EL (cell line): ENCODE data around the gene AQP12A.

Source experiments
- DNase-seq: peaks from one replicate; pipeline ENCODE4 v3.0.0-alpha.2; 2016

The AQP12A gene

DNA sequence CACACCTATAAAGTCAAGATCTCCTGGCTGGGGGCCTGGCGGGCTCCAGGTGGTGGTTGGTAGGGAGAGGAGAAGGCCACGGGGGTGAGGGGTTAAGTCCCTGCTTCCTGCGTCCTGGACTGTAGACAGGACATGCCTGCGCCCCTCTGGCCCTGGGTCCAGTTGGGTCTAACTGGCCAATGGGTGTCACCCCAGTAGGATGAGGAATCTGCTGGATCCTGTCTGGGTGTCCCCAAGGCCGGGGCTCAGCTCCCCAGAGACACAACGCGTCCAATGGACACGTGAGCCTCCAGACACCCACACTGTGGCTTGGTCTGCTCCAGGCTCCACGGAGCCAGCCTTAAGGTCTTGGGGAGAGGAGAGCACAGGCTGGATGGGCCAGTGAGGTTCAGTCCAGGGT lies 19.6 kb downstream of the AQP12A start:
- no peak for DNase-seq

DNA sequence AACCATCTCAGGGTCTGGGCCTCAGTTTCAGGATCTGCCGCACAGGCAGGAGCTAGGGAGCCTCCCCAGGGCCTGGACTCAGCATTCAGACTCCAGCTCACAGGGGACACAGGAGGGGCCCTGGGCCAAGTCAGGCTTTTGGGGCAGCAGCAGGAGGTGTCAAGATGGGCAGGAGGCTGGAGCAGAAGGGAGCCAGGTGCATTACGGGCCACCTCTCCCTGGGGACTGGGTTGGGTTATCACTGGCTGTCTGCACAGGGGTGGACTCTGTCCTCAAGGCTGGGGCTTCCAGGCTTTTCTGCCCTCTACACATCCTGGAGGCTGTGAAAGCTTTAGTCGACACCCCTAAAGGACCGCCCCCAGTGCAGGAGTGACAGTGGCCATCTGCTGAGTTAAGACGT lies 20.0 kb downstream of the AQP12A start:
- DNase-seq, result no peak

DNA sequence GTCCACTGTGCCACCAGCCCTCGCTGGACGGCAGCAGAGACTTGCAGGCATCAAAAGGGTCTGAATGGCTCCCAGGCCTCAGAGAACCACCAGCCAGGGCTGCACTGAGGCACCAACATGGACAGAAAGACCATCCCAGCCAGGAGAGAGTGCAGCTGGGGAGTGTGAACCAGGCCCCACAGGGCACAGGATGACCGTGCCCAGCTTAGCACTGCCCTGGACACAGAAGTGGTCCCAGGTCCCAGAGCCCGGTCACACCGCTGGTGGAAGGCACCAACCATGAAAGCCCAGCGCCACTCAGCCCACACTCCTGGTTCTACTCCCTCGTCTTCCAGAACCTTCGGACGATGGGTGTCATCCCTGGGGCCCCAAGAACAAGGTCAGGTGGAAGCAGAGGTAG lies 20.5 kb downstream of the AQP12A start:
- no peak for DNase-seq

DNA sequence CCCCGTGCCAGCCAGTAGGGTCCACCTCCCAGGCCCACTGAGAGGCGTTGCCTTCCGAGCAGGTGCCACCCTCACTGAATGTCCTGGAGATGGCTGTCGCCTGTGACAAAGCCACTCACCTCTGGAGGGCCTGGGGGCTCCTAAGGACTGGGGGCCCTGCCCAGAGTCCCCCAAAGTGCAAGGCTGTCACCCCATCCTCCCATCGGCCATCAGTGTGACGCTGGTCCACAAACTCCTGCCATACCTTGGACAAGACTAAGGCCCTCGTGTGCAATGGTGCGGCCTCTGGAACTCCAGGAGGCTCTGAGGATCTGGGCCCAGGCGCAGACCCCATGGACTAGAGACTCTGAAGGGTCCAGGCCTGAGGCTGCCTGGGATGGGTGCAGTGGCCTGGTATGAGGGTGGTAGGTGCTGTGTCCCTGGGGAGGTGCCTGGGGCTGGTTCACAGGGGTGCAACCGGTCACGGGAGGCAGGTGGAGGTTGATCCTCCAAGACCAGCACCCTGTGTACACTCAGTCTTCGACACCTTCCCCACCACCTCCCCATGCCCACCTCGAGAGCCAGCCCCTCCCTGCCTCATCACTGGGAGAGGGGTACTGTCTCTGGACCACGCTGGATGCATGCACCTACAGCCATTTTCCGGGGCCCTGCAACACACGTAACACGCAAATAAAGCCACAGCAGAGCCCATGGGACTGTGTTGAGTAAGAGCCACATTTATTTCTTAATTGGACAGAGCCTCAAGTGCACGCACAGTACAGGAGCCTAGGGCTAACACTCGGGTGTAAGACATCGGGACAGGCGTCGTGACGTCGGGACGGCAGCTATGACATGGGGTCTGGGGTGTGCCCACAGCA lies 21.6 kb downstream of the AQP12A start:
- DNase-seq, result no peak

GRCh38 chr2:240713928-240714746 lies 22.5 kb downstream of the AQP12A start:
- no peak for DNase-seq

- DNase-seq, result no peak
Observed at GRCh38 chr2:240714747-240715725, 23.4 kb downstream of the AQP12A start.

DNA sequence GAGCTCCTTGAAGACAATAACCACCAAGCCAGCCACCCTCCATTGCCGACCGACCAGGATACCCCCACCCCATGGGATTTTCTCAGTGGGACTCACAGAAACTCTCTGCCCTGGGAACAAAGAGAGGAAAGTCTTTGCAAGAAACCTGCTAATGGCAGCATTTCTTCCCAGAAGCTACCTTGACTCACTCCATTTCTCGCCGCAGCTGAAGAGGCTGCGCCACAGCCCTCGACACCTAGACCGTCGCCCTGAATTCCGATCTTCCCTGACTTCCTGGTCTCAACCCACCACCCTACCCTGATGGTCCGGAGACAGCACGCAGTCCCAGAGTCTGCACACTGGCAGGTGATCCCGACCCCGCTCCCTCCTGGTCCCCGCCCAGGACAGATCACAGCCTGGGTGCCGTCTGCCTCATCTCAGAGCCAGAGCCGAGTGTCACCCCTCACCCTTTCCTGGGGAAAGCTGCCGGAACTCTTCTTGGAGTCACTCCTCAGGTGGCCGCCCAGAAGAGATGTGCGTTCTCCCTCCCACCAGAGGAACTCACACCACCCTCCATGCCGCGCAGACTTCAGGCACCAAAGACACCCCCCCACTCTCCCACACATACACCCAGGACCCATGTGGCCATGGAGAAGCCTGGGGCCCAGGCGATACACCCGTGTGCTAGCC lies 24.6 kb downstream of the AQP12A start:
- no peak for DNase-seq

- no peak for DNase-seq
Observed at GRCh38 chr2:240717181-240717641, 25.5 kb downstream of the AQP12A start.

- no peak for DNase-seq
Observed at GRCh38 chr2:240717681-240718581, 26.3 kb downstream of the AQP12A start.

DNA sequence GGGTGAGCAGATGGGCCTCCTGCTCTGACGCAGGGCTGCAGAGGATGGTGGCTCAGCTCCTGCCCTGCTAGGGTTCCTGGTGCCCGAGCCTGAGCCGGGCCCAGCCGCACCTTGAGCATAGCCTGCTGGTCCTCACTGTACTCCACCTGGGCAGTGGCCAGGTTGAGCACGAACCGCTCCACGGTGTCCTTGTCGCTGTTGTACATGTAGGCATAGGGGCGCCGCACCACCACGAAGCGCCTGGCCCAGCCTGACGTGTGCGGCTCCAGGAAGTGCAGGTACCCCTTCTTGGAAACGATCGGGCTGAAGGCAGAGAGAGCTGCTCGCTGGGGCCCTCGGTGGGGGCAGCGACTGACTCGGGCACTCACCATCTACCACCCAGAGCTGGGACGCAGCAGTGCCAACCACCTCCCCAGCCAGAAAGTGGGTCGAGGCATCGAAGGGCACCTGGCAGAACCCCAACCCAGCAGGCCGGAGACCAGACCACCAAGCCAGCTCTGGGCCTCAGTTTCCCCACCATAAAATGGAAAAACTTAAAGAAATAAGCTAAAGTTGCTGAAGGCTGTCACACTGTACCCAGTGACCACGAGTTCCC lies 27.3 kb downstream of the AQP12A start:
- DNase-seq, result no peak

DNA sequence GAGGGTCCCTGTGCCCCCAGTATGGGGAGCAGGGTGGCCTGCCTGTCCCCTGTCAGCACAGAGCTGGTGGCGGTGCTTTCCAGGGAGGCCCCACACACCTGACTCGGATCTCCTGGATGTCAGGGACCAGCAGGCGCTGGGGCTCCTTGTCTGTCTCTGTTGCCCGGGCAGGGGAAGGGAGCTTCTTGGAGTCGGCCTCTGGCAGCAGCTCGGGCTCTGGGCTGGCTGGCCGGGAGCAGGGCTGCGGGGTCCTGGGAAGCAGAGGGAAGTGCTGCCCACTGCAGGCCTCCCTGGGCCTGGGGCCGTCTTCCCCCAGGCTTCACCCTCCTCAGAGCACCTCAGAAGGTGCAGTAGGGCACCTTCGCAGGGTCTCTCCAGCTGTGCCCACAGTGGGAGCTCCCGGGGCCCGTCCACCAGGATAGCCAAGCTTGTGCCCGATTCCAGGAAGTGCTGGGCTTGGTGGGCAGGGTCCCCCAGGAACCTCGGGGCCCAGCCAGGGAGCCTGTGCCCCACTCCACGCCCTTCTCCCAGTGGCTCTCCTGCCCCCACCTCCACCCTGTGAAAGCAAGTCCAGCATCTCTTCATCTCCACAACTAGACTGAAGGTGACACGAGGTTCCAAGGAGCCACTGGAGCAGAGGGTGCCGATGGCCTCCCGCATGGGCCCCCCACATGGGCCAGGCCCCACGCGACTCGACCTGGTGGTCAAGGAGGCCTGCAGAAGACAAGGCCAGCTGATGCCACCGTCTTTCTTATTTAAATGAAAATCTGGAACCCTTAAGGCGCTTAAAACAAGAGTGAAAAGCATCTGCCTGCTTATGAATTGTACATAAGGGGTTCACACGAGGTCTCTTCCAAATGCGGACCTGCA lies 28.2 kb downstream of the AQP12A start:
- DNase-seq, result no peak

DNA sequence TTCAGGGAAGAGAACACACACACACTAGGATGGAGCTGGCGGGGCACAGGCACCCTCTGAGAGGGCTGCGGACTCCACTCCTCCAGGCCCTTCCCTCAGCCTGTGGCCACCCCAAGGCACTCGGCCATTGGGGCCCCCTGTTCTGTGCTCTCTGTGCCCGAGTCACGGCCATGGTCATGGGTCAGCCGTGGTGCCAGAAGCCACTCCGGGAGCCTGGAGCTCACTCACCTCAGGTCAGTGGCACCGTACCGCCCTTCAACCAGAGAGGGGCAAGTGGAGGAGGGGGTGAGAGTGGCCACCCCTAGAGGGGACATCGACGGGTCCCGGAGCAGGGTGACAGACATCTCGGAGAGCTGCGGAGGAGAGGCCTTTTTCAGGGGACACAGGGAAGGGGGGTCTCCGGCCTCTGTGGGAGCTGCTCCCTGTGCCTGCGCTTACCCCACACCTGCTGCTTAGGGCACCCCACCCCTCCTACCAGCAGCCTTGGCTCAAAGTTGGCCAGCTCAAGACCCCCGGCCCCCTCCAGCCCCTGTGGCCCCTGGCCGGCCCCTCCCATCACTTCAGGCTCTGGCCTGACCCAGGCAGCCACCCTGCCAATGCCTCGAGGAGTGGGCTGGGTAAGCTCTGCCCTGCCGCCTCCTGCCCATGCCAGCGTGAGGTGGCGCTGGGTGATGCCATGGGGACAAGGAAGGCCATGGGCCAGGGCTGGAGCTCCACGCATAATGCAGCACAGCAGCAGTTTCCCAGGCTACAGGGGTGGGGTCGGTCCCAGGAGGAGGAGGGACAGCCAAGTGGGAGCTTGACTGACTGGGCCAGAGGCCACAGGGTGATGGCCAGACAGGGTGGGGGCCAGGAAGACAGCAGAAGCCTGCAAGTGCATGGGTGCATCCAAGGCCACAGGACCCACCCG lies 29.3 kb downstream of the AQP12A start:
- no peak for DNase-seq

GRCh38 chr2:240721596-240722180 lies 30.0 kb downstream of the AQP12A start:
- DNase-seq, result no peak

- no peak for DNase-seq
Observed at GRCh38 chr2:240722376-240722775, 30.7 kb downstream of the AQP12A start.

GRCh38 chr2:240722796-240723735 lies 31.4 kb downstream of the AQP12A start:
- DNase-seq, result no peak

GRCh38 chr2:240723851-240724250 lies 32.2 kb downstream of the AQP12A start:
- no peak for DNase-seq

DNA sequence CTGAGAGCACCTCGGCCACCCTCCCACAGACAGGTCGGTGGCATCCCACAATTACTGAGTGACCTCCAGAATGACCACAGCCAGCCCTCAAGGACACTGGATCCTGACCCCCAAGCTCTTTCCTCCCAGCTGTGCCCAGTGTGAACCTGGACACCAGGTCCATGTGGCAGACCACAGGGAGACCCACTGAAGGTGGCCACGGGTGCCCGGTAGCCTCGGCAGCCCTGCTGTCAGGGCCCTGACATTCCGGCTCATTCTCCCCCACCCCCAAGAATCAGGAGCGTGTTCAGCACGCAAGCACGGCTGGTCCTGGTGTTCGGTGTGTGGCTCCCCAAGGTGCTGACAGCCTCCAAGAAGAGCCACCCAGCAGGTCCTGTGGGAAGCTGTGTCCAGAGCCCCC lies 32.8 kb downstream of the AQP12A start:
- DNase-seq, result no peak
